Ascending aorta (tissue), 2 donors: ENCODE data around the gene STAG1. TPM values are rescaled to one million over a fixed set of nuclear protein-coding genes. Genes with fewer than 3 reads are reported as not detected.
"Not testable (repeated sequence)": the region's sequence is repeated elsewhere in the genome, so short reads cannot be mapped to it uniquely, and the experiment has no call there.

Experiments used
- DNase-seq, 2 donors: peaks; one replicate each; pipeline ENCODE4 v3.0.0-alpha.2; 2019; ENCODE audit warnings: low spot score in 2 of 2
- H3K27ac ChIP-seq, 2 donors: fragments of 200-600 bp; sonication (generic); one replicate each; pipeline ENCODE4 v1.5.1; 2016 to 2017; ENCODE audit warnings: mild to moderate bottlenecking in 1 of 2
- H3K27me3 ChIP-seq: fragments of 200-600 bp; sonication (generic); one replicate; pipeline ENCODE4 v1.5.1; 2017
- H3K36me3 ChIP-seq, 2 donors: fragments of 200-600 bp; sonication (generic); one replicate each; pipeline ENCODE4 v1.5.1; 2016
- H3K4me1 ChIP-seq, 2 donors: fragments of 200-600 bp; sonication (generic); one replicate each; pipeline ENCODE4 v1.5.1; 2016 to 2017; ENCODE audit warnings: mild to moderate bottlenecking in 1 of 2
- H3K4me3 ChIP-seq, 2 donors: fragments of 200-600 bp; sonication (generic); one replicate each; pipeline ENCODE4 v1.5.1; 2016 to 2017; ENCODE audit warnings: mild to moderate bottlenecking in 1 of 2
- H3K9me3 ChIP-seq, 2 donors: fragments of 200-600 bp; sonication (generic); one replicate each; pipeline ENCODE4 v1.5.1; 2016
- CTCF ChIP-seq, 3 experiments: fragments of 200-600 bp in 2 of 3; fragments of 450-650 bp in 1 of 3; sonication (generic) in 2 of 3; IDR thresholded peaks; one replicate each; pipeline ENCODE4 v1.5.1; 2016 to 2019; ENCODE audit warnings: antibody characterized with exemption in 3 of 3, mild to moderate bottlenecking in 1 of 3, moderate library complexity in 1 of 3
- intact Hi-C: fragments of 100-400 bp; cut with DNase I; formaldehyde crosslinking; loops from one replicate; pipeline ENCODE4 v1.15.1; 2023
- total RNA-seq: library from RNA; depleted of rRNA; stranded (reverse); fragments of >200 nt; gene quantifications from one replicate; pipeline ENCODE4 v1.1.0, GENCODE V29; 2016

Gene STAG1
- total RNA-seq, 1 donor from 2014 or later = 27.2 TPM

GRCh38 chr3:136645915-136646314, 106.3 kb downstream of the STAG1 start:
- DNase-seq = no peak
- no peaks in the 10 kb centered on the region for H3K9me3 ChIP-seq
- H3K36me3 ChIP-seq = no peaks in the 10 kb centered on the region
- no peaks in the 10 kb centered on the region for H3K27me3 ChIP-seq
- intact Hi-C loops = no loop called here
- no peak overlapping the region for H3K27ac ChIP-seq
- TF ChIP-seq CTCF (IDR thresholded peaks at IDR 0.05) = no peak
- no peaks in the 10 kb centered on the region for H3K4me1 ChIP-seq
- no peak overlapping the region for H3K4me3 ChIP-seq

- Histone ChIP-seq H3K36me3 (no peaks in the 10 kb centered on the region), H3K9me3 (no peaks in the 10 kb centered on the region), H3K27me3 (no peaks in the 10 kb centered on the region), H3K4me1 (peaks cover 0 to under 1% of the 10 kb centered on the region in 2 donors), H3K27ac (no peak overlapping the region), H3K4me3 (no peak overlapping the region)
- intact Hi-C loops = no loop called here
- TF ChIP-seq CTCF (IDR thresholded peaks at IDR 0.05) = no peak
- no peak for DNase-seq
These were observed 108.0 kb downstream of the STAG1 start for GRCh38 chr3:136644212-136644611.

- intact Hi-C loops, H3K27me3 ChIP-seq, H3K27ac ChIP-seq, H3K9me3 ChIP-seq, H3K36me3 ChIP-seq, H3K4me3 ChIP-seq, DNase-seq, H3K4me1 ChIP-seq: not testable (repeated sequence)
These were observed 108.8 kb downstream of the STAG1 start for GRCh38 chr3:136643380-136643779.

- DNase-seq = no peak
- no peaks in the 10 kb centered on the region for H3K9me3 ChIP-seq
- TF ChIP-seq CTCF (IDR thresholded peaks at IDR 0.05) = no peak
- no peaks in the 10 kb centered on the region for H3K27me3 ChIP-seq
- H3K27ac ChIP-seq = no peak overlapping the region
- no peak overlapping the region for H3K4me3 ChIP-seq
- H3K36me3 ChIP-seq = no peaks in the 10 kb centered on the region
- peaks cover 0 to 4% of the 10 kb centered on the region in 2 donors for H3K4me1 ChIP-seq
- intact Hi-C loops = no loop called here
These were observed 109.5 kb downstream of the STAG1 start for GRCh38 chr3:136642711-136643110.

GRCh38 chr3:136639069-136639468, 113.1 kb downstream of the STAG1 start:
- DNase-seq = no peak
- intact Hi-C loops = no loop called here
- no peaks in the 10 kb centered on the region for H3K9me3 ChIP-seq
- peaks cover 0 to 5% of the 10 kb centered on the region in 2 donors for H3K4me1 ChIP-seq
- H3K36me3 ChIP-seq = no peaks in the 10 kb centered on the region
- no peak for TF ChIP-seq CTCF (IDR thresholded peaks at IDR 0.05)
- no peaks in the 10 kb centered on the region for H3K27me3 ChIP-seq
- H3K27ac ChIP-seq = no peak overlapping the region
- H3K4me3 ChIP-seq = no peak overlapping the region

- intact Hi-C loops = no loop called here
- no peaks in the 10 kb centered on the region for H3K27me3 ChIP-seq
- H3K9me3 ChIP-seq = no peaks in the 10 kb centered on the region
- no peak overlapping the region for H3K27ac ChIP-seq
- H3K36me3 ChIP-seq = no peaks in the 10 kb centered on the region
- peaks cover 0 to 11% of the 10 kb centered on the region in 2 donors for H3K4me1 ChIP-seq
- no peak overlapping the region for H3K4me3 ChIP-seq
- no peak for DNase-seq
- no peak for TF ChIP-seq CTCF (IDR thresholded peaks at IDR 0.05)
These were observed 115.0 kb downstream of the STAG1 start for GRCh38 chr3:136637176-136637575.
